Liver (tissue), 3 donors: ENCODE data around the gene SGO1.

ENCODE experiments used
- ATF3 ChIP-seq: IDR thresholded peaks from 2 replicates; pipeline ENCODE4 v1.6.1; 2016; ENCODE audit warnings: antibody characterized with exemption
- CTCF ChIP-seq: fragments of 150-350 bp; IDR thresholded peaks from 2 replicates; pipeline ENCODE4 v1.5.1; 2017; ENCODE audit warnings: improper control_type of control experiment, low read depth, low read length; ENCODE audit not compliant: missing input control
- donor health status: healthy.
- donor health status: healthy.

- TF ChIP-seq ATF3 (no peak), CTCF (no peak)
Measured at GRCh38 chr3:20230954-20231353, 44.9 kb upstream of the SGO1 start.
